Right renal pelvis (tissue), 4 donors: Measurements from ENCODE around the gene PTGS2. TPM values are rescaled to one million over a fixed set of nuclear protein-coding genes. Genes with fewer than 3 reads are reported as not detected.
"Not testable (repeated sequence)": the region's sequence is repeated elsewhere in the genome, so short reads cannot be mapped to it uniquely, and the experiment has no call there.

Experiments used
- DNase-seq, 4 donors: peaks; one replicate each; pipeline ENCODE4 v3.0.0-alpha.2; 2013; ENCODE audit warnings: low read depth in 4 of 4, low spot score in 3 of 4, missing footprints in 1 of 4
- polyA plus RNA-seq, 4 donors: library from polyadenylated mRNA; unstranded; fragments of 120-200 nt; gene quantifications; one replicate each; pipeline ENCODE4 v1.2.1, GENCODE V29; 2013; ENCODE audit not compliant: insufficient read length in 4 of 4

The PTGS2 gene
- polyA plus RNA-seq, 4 donors = 1.1 to 2.4 (median 1.2) TPM

DNA sequence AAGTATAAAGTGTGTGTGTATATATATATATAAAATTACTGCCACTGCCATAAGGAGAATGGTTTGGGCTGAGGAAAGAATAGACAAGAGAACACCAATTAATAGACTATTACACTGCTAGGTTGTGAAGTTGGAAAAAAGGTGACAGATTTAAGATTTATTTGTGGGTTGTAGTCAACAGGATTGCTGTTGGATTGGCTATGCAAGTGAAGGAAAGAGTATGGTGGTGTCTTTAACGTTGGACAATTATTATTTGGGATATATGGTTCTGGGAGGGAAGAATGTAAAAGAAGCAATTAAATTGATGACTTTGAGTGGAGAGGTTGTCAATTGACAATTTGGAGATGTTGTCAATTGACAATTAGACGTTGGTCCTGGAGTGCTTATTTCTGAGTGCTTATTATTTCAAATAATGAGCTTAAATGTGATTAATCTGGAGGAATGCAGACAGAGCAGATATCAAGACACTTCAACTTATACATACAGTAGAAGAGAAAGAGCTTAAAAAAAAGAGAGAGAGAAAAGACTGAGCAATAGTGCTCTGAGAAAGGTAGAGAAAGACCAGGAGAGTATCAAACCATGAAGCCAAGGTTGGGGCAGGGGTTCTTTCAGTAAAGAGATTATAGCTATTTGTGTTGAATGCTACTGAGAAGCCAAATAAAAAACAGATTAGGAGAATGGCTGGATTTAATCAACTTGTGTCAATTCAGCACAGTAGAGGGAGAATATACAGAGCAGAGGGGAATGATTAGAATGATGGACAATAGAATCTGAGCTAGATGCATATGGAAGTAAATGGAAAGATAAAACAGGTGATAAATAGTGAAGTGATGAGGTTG lies 9.7 kb downstream of the PTGS2 start:
- DNase-seq = no peak

DNA sequence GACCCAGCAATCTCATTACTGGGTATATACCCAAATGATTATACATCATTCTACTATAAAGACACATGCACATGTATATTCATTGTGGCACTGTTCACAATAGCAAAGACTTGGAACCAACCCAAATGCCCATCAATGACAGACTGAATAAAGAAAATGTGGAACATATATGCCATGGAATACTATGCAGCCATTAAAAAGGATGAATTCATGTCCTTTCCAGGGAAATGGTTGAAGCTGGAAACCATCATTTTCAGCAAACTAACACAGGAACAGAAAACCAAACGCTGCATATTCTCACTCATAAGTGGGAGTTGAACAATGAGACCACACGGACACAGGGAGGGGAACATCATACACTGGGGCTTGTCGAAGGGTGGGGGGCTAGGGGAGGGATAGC lies 10.4 kb downstream of the PTGS2 start:
- DNase-seq = not testable (repeated sequence)

DNA sequence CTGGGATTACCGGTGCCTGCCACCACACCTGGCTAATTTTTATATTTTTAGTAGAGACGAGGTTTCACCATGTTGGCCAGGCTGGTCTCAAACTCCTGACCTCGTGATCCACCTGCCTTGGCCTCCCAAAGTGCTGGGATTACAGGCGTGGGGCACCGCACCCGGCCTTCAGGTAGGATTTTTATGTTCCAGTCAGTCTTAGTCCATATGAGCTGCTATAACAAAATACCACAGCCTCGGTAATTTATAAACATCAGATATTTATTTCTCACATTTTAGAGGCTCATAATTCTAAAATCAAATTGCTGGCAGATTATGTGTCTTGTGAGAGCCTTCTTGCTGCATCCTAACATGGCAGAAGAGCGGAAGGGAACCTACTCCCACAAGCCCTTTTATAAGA lies 16.0 kb downstream of the PTGS2 start:
- not testable (repeated sequence) for DNase-seq

DNA sequence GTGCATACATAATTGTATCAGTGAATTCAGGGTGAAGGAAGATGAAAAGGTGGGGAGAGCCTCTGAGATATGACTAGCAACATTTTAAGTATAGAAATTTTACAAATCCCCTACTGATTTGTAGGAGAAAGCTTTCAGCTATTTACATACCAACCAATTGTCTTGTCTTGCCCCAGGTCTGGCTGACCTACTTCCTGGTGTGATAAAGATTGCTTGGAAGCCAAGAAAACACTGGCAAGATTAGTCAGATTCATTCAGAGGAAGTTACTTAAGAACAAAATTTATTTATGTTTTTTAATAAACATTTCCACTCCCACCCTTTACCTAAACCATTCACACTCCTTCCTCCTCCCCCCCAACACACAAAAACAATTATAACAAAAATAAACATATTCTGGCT lies 17.5 kb downstream of the PTGS2 start:
- DNase-seq = no peak

DNA sequence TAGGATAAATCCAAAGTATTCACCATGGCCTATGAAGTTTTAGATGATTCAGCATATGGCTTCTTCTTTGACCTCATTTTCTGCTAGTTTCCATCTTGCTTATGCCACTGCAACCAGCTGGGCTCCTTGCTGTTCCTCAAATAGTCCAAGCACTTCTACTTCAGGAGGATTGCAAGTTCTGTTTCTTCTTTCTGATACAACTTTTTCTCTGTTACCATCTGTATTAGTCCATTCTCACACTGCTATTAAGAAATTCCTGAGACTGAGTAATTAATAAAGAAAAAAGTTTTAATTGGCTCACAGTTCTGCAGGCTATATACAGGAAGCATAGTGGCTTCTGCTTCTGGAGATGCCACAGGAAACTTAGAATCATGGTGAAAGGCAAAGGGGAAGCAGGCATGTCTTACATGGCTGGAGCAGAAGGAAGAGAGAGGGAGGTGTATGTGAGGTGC lies 20.3 kb downstream of the PTGS2 start:
- DNase-seq = no peak

DNA sequence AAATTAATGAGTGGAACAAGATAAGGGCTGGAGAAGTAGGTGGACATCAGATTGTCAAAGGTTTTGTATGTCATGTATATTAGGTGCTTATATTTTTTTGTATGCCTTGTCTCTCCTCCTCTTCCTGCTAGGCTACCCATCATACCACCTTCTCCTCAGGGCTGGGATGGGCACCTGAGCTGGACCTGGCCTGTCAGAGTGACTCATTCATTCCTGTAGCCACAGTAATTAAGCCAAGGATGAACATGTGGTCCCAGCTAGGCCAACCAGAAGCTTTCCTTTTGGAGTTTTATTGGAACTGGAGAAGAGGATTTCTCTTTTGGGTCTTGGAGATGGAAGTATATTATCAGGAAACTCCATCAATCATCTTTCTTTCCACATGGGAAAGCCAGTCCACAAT lies 21.2 kb downstream of the PTGS2 start:
- DNase-seq = no peak

DNA sequence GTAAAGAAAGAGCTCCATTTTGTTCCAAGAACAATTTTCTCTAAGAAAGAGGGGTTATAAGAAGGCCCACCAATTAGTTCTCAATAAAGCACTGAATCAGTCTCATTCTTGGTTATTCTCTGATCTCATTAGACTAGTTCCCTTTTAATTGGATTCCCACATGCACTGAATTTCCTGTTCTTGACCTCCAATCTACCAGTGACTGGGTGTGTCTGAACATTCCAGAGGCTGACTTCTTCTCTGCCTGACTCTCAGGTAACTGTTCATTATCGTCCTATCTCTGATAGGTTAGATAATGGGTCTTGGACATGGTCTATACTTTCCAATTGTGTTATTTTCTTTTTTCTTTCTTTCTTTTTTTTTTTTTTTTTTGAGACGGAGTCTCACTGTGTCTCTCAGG lies 22.7 kb downstream of the PTGS2 start:
- DNase-seq = no peak

DNA sequence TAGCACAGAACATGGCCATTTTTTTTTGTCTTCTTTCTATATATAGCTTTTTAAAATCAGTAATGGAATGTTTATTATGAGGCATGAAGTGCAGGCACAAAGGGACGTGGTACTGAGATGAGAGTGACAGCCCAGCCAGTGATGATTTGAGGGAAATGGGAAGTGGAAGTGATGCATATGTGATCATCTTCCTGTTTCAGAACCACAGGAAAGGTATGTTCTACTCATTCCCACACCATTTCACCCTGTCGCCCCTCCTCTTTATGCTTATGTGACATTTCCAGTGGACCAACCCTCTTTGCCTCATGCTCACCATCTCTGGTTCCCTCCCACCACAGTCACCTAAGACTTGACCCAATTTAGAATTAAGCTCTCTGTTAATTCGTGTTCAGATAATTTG lies 24.3 kb downstream of the PTGS2 start:
- DNase-seq = no peak

DNA sequence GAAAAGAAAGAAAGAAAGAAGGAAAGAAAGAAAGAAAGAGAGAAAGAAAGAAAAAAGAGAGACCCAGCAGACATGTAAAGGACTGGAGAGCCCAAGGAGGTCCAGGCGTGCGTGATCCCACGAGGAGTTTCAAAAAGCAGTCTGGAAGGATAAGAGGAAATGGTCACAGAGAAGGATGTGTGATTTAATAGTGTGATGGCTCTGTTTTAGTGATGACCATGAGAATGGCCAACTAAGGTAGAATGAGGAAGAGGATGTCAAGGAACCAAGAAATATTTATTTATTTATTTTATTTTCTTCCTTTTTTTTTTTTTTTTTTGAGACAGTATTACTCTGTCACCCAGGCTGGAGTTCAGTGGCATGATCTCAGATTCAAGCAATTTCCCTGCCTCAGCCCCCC lies 25.5 kb downstream of the PTGS2 start:
- DNase-seq = no peak

DNA sequence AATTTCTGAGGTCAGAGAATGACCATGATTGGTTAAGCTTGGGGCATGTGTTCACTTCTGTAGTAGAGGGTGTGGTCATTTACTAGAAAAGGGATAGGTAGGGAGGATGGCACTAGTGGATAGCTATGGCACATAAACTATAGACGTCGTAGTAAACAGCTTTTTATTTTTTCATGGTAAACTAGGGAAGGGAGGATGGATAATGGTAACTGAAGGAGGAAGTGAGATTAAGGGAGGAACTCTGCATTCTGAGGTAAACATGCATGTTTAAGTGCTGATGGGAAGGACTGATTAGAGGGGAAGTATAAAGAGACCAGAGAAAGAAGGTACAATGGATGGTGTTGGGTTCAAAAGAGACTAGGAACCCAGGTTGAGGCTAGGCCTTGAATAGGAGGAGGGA lies 26.9 kb downstream of the PTGS2 start:
- no peak for DNase-seq

DNA sequence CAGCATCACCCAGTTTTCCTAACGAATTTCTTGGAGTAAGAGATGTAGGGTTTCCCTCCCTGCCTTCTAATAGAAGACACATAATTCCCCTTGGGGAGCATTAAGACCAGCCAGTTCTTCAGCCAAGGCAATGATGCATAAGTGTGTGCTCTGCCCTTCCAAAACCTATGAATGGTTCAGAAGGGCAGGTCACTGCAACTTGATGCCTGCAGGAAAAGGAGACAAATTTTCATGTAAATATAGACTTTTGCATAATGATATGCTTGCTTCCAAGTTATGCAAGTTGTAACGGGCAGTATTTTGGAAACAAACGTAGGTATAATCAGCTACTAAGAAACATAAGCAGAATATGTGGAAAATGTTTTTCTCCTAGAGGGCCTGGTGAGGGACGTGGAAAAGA lies 31.6 kb downstream of the PTGS2 start:
- DNase-seq = no peak

DNA sequence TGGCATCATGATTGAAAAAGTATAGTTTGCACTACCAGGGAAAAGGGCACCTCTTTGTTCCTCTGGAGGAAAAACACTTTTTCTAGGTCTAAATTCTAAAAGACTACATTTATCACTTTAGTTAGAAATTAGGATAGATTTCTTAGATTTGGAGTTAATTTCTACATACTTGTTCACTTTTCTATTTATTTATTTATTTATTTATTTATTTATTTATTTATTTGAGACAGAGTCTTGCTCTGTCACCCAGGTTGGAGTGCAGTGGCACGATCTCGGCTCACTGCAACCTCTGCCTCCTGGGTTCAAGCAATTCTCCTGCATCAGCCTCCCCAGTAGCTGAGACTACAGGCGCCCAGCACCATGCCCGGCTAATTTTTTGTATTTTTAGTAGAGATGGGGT lies 32.2 kb downstream of the PTGS2 start:
- DNase-seq = not testable (repeated sequence)

DNA sequence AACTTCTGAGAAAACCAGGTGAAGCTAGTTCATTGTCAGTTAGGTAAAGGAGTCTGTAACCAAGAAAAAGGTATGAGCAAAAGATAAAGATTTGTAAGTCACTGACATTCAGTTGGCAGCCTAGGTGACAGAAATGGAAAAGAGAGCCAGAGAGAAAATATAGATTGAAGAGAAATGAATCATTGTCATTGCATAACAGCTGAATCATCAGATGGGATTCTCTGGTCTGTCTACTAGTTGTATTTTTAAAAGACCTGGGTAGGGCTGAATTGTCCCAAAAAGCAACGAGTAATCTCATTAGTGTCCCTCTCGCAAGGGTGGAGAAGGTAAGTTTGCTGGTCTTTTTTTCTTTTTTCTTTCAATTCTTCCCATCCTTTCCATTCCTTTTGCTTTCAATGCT lies 36.6 kb downstream of the PTGS2 start:
- no peak for DNase-seq

DNA sequence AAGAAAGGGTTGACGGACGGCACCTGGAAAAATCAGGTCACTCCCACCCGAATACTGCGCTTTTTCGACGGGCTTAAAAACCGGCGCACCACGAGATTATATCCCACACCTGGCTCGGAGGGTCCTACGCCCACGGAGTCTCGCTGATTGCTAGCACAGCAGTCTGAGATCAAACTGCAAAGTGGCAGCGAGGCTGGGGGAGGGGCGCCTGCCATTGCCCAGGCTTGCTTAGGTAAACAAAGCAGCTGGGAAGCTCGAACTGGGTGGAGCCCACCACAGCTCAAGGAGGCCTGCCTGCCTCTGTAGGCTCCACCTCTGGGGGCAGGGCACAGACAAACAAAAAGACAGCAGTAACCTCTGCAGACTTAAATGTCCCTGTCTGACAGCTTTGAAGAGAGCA lies 42.7 kb downstream of the PTGS2 start:
- DNase-seq = not testable (repeated sequence)

DNA sequence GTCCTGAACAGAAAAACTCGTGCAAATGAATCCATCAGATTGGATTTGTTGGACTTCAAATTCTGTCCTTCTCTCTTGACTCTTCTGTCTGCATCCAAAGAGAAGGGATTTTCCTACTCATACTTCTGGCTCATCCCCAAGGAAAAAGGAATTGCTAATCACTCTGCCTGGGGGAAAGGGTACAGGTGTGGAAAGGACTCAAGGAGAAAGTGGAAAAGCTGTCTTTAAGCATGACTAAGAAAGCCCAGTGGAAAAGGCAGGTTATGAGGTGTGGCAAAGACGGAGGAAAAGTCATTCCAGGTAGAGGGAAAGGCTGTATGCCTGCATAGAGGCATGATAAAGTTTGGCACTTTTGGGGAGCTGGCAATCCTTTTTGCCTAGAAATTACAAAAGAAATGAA lies 43.4 kb downstream of the PTGS2 start:
- DNase-seq = no peak

DNA sequence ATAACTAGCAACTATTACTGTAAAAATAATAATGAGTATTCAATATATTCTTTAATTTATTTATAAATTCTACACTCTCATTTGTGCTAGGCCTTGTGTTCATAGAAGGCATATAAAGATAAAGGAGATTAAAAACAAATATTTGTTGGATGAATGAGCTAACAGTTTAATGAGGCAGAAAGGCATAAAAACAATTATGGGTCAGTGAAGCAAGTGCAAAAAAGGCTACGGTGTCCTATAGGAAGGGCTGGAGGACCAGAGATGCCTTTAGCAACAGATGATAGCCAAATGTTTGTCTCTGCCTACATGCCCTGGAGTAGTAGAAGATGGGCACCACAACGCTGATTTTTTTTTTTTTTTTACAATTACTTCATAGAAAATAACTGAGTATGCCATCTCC lies 45.7 kb downstream of the PTGS2 start:
- no peak for DNase-seq

DNA sequence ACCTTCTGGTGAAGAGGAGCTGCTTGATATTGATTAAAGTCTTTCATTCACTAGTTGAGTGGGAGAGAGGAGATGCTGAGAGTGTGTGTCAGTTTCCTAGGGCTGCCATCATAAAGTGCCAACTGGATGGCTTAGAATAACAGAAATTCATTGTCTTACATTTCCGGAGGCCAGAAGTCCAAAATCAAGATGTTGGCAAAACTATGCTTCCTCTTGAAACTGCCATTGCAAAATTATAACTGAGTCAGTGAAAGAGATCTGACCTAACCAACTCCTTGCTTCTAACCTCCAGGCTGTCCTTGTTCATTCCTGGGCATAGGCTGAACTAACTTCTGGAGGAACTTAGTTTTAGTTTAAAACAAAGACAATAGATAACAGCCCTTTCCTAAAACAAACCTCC lies 47.1 kb downstream of the PTGS2 start:
- no peak for DNase-seq

DNA sequence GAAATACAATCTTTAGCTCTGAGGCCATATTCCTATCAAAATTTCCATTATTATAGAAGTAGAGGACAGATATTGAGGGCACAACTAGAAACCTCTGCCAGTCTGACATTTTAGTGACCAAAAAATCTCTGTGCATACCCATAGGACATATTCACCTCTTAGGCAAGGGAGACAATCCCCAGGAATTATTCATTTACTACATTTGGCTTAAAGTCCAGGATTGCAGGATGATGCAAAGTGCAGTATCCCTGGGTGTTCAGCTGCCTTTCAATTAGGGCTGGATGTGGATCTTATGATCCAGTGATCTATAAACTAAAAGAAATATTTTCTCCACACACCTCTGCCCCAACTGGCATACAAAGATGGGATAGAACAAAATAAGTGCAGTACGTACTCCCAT lies 50.9 kb downstream of the PTGS2 start:
- DNase-seq = no peak

DNA sequence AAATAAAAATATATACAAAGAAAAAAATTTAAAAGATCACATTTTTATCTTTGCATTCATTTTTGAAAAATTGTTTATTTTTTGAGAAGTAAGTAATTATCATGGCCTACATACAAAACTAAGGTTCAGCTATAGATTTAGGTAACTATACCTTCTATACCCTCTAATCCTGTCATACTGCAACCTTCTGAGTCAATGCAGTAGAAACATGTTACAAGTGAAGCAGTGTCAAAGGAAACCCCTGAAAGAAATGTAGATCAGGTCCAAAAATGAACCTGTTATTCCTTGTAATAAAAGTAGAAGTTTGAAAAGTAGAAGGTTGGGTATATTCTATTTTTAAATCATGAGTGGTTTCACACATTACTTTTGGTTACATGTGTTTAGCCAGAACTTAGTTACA lies 51.3 kb downstream of the PTGS2 start:
- DNase-seq = no peak

DNA sequence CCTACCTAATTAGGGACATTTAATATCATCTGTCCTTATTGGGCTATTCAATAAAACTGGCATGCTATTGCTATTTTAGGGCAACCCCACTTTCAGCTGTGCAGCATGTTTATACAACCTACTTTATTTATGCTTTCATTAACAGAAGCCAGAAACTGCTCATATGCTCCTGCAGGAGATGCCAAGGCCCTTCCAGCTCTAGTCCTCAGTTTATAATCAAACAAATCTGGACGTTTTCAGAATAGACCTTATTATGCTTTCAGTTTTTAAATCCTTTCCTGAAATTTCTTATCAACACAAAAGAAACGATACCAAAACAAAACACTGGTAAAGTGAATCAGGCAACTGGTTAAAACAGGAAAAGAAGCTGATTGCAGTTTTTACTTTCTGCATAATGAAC lies 53.2 kb downstream of the PTGS2 start:
- no peak for DNase-seq

DNA sequence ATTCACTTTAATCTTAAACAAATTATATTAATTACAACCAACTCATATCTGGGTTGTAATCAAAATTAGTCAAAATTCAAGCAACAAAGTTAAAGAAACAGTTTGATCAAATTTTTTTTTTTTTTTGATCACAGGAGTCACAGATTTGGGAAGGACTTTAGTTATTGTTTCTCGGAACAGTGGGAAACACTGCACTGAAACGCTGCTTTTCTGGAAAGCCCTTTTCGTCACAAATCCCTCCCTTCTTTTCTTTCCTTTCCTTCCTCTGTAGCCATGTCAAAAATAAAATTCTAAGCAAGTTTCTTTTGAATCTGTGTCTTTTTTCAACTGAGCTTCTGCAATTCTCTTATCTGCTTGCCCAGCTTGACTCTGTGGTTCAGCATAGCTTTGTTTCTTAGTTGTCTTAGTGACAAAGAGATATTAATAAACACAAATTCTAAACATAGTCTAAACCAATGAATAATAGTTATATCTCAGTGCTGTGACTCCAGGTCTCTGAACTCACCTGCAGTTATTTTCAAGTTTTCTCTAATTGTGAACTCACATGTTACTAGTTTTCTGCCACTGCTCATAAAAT lies 53.8 kb downstream of the PTGS2 start:
- DNase-seq = no peak

DNA sequence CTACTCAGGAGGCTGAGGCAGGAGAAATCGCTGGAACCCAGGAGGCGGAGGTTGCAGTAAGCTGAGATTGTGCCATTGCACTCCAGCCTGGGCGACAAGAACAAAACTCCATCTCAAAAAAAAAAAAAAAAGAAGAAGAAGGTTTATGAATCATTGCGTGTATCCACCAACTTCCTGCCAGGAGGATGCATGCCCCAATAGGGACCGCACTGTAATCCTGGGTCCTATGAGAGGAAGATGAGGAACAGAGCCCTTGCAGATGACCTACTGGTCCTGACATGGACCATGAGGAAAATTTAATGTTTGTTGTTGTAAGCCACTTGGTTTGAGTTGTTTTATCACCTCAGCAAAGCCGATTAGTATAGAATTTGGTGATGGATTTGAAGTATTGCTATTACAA lies 56.7 kb downstream of the PTGS2 start:
- no peak for DNase-seq
